HL-60 (cell line): ENCODE data around the gene BCAS3.

Source experiments
- DNase-seq, 2 experiments: peaks; one replicate each; pipeline ENCODE4 v3.0.0-alpha.2; 2010 to 2020; ENCODE audit warnings: low read depth in 1 of 2, low spot score in 1 of 2
- H3K27ac ChIP-seq: fragments of 250-450 bp; sonication (Bioruptor Pico); replicated peaks from 2 replicates; pipeline ENCODE4 v1.5.1; 2020; ENCODE audit warnings: mild to moderate bottlenecking, moderate library complexity
- H3K27me3 ChIP-seq: fragments of 250-450 bp; sonication (Bioruptor Pico); 2 replicates; pipeline ENCODE4 v1.5.1; 2021; ENCODE audit warnings: mild to moderate bottlenecking, moderate library complexity; ENCODE audit not compliant: insufficient read depth, poor library complexity, severe bottlenecking
- H3K4me3 ChIP-seq: replicated peaks from 2 replicates; pipeline ENCODE4 v1.5.1; 2011; ENCODE audit warnings: mild to moderate bottlenecking, control low read depth, low read length; ENCODE audit not compliant: insufficient read depth
- CTCF ChIP-seq: IDR thresholded peaks from one replicate; pipeline ENCODE4 v1.5.1; 2011; ENCODE audit warnings: low read length, control low read depth, inconsistent platforms; ENCODE audit not compliant: insufficient read depth
- GABPA ChIP-seq: IDR thresholded peaks from 2 replicates; pipeline ENCODE4 v1.6.1; 2012; ENCODE audit warnings: low read depth
- POLR2AphosphoS5 ChIP-seq: IDR thresholded peaks from 2 replicates; pipeline ENCODE4 v1.6.1; 2012; ENCODE audit warnings: low read depth
- REST ChIP-seq: IDR thresholded peaks from 2 replicates; pipeline ENCODE4 v1.6.1; 2012; ENCODE audit warnings: low read depth; ENCODE audit not compliant: insufficient replicate concordance
- SPI1 ChIP-seq: IDR thresholded peaks from 2 replicates; pipeline ENCODE4 v1.6.1; 2012; ENCODE audit warnings: low read depth, mild to moderate bottlenecking, borderline replicate concordance

The BCAS3 gene

GRCh38 chr17:61397086-61397842 lies 719.6 kb downstream of the BCAS3 start:
- Histone ChIP-seq H3K27me3 (peaks cover 57% of the 10 kb centered on the region), H3K27ac (no peak overlapping the region), H3K4me3 (no peak overlapping the region)
- TF ChIP-seq REST (no peak), GABPA (no peak), SPI1 (no peak), POLR2AphosphoS5 (no peak), CTCF (no peak)
- DNase-seq: no peak

GRCh38 chr17:61398721-61399130 lies 721.1 kb downstream of the BCAS3 start:
- Histone ChIP-seq H3K4me3 (peak overlapping the region; percentile 25), H3K27ac (no peak overlapping the region), H3K27me3 (peaks cover 69% of the 10 kb centered on the region)
- TF ChIP-seq POLR2AphosphoS5: no peak
- TF ChIP-seq CTCF: no peak
- TF ChIP-seq REST: no peak
- no peak for TF ChIP-seq SPI1
- TF ChIP-seq GABPA: no peak
- no peak for DNase-seq

- Histone ChIP-seq H3K27ac (no peak within 1 kb of the TSS), H3K27me3 (peaks cover 76% of the 10 kb centered on the region), H3K4me3 (peak within 1 kb of the TSS; percentile 25)
- no peak for TF ChIP-seq CTCF
- no peak for TF ChIP-seq GABPA
- no peak for DNase-seq
Observed at GRCh38 chr17:61399131-61400065, 721.7 kb downstream of the BCAS3 start, which contains the start of gene TBX2. TSS of gene TBX2 (plus strand) at chr17:61399843. CDS start at chr17:61400177, 334 bp downstream.
